Stimulated activated CD4-positive, alpha-beta T cell treated with anti-CD3 and anti-CD28 coated beads, Interleukin-4, amount 100 ng/mL, for 4 hours (primary cell): ENCODE measurements around the gene ARHGEF11.

Source experiments
- DNase-seq, 2 experiments: peaks; one replicate each; pipeline ENCODE4 v3.0.0-alpha.2; 2020

ARHGEF11 gene

DNA sequence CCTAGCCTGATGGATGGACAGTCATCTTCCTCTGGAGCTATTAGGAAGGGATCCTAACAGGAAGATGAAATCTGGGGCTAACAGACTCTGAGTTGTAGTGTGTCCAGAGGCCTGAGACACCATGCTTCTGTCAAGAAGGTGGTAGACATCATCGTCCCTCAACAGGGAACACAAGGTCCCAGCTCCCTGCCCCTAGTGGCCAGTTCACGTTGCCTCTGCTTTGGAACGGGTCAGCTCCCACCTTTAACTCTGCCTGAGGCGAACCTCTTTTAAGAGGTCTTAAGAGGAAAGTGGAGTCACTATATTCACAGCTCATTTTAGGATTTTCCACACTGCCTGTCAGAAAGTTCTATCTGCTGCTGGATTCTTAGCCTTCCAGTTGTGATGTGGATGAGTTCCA, 96.8 kb downstream of the ARHGEF11 start:
- no peak for DNase-seq

DNA sequence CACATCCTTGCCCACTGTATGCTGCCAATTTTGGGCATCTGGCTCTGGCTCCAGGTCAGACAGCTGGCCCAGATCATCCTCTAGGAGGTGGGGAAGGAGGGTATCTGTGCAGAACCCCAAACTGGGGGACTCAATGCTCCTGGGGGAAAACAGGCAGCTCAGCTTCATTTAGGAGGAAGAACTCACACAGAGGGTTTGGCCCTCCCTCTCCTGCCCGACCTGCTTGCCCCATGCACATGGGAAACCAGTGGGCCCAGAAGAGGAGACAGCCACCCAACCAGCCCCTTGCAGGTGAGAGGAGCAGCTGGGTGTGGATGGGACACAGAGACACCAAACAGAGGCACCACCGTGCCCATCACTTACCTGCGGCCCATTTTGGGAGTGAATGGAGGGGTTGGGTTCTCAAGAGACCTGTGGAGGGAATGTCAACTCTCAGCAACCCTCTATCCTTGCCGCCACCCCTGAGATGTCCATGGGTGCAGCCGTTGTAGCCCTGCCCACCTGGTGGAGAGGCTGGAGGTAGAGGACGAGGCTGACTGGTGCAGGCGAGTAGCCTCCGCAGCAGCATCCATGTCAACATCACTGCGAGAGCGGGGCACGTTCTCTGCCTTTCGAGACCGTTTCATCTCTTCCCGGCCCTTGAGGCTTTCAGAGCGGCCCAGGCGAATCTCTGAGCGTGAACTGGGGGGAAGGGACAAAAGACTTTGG, 97.6 kb downstream of the ARHGEF11 start:
- DNase-seq: no peak

GRCh38 chr1:156947127-156947526, 98.4 kb downstream of the ARHGEF11 start:
- no peak for DNase-seq

DNA sequence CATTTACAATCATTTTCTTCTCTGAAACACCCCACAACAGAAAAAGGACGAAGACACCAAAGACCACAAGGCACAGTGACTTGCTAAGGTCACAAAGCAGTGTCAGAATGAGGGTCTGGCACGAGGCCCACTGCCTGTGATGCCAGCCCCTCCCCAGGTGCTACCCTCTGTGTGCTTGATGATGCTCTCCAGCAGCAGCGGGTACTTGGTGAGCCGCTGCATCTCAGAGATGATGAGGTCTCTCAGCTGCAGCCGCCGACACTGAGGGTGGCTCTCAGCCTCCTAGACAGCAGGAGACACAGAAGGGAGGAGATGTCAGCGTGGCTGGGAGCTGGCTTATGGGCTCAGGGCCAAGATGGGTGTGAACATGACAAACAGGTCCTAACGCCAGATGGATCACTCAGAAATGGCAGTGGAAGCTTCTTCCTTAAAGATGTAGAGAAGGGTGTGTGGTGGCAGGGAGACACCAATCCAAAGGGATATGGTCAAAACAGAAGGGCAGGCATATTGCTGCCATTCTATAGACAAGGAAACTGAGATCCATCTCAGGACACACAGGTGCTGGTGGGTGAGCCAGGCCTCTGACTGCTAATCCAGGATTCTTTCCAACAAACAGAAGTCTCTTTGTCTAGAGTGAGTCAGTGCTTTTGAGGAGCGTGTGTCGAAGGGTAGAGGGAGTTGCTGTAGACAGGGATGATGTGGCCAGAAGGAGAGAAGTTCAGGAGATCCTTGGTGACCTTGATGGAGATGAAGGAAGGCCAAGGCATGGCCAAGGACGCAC, 99.5 kb downstream of the ARHGEF11 start:
- no peak for DNase-seq

DNA sequence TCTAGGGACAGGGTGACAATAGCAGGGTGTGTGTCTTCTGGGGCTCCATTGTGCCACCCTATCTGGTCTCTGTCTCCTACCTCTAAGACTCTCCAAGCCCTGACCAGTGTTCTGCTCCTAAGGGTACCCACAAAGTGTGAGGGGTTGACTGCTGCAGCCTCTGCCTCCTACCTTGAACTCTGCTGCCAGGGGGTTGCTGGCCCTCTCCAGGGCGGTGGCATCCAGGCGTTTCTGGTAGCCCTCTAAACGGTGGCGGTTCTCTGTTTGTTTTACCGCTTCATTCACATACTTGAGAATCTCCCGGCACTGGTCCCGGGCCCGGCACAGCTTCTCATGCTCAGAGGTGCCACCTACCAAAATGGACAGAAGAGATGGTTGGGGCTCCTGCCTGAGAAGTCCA, 100.7 kb downstream of the ARHGEF11 start:
- DNase-seq: no peak

GRCh38 chr1:156944268-156944667, 101.3 kb downstream of the ARHGEF11 start:
- DNase-seq: no peak

DNA sequence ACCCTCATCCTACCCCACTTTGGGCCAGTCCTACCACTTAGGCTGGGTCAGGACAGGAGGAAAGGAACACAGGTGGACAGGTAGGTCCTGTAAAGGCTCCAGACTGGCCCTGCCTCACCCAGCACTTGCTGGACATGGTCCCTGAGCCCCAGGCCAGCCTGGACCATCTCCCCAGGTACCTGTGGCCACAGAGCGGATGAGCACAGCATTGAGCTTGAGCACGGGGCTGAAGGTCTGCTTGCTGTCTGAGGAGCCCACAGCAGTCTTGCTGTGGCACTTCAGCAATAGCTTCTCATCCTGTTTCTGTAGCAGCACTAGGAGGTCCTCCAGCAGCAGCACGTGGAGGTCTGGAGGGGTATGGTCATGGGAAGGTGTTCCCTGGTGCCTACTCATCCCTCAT, 101.8 kb downstream of the ARHGEF11 start:
- DNase-seq: no peak

DNA sequence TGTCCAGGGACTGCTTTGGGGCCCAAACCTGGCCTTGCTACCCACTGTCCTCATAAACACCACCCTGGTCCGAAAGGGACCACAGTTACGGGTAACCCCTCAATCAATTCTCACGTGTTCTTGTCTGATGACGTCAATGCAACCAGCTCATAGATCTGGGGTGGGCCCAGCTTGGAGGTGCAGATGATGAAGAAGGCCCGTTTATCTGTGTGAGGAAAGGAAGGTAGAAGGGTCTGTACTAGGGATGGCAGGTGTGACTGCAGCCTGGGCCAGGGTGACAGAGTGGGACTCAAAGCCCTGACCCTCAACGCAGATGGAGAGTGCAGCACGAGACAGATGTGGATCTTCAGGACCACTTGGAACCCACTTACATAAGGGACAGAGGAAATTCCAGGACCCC, 103.0 kb downstream of the ARHGEF11 start:
- DNase-seq: no peak

GRCh38 chr1:156942176-156942575, 103.4 kb downstream of the ARHGEF11 start:
- no peak for DNase-seq

GRCh38 chr1:156941675-156942074, 103.9 kb downstream of the ARHGEF11 start:
- no peak for DNase-seq

DNA sequence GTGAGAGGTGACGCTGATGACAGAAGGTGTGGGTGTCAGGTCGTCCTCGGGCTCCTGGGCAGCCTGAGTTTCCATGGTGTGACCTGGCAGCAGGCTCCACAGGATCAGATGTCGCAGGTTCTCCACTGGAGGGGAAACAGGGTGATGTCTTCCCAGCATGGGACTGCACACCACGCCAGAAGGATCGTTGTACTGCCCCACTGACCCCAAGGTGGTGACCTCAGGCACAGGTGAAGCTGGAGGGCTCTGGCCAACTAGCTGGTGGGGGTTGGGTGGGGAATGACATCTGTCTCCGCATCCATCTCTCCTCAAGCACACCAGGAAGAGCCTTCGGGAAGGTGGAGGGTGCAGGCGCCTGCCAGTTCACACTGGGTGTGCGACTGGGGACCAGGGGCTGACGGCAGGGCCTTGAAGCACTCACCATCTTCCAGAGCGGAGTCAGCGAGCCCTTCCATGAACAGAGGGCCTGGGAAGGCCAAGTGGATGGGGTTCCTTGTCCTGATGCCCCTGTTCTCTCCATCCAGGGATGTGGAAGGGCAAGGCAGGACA, 105.7 kb downstream of the ARHGEF11 start:
- DNase-seq: no peak

DNA sequence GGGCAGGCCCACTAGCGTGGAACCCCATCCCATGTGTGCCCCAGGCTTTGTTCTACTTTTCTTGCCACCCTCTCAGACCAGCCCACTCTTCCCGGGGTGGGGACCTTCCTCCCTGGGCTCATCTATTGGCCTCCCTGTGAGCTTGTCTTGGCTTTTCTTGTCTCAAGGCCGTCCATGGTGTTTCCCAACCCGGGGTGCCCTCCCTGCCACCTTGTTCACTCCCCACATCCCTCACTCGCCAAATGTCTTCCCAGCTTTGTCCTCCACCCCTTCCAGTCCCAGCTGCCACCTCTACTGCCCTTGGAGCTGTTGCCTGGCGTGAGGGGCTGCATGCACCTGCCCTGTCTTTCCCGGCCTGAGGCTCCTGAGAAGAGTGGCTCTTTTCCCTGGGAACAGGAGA, 106.7 kb downstream of the ARHGEF11 start:
- DNase-seq: no peak

DNA sequence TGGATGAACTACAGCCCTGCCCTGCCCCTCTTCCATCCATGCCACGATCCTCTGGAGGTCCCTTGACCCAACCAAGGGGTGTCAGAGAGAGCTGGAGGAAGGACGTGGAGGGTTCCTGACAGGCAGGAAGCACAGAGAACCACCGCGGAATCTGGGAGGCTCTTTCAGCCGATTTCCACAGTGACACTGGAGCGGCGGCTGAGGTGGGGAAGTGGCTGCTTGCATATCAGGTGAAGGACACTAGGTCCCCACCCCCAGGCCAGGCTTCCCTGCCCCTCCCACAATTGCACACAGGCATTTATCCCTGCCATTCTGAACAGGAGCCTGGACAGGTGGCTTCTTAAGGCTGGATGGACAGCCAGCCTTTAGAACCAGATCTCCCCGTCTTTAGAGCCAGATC, 107.7 kb downstream of the ARHGEF11 start:
- DNase-seq: no peak

- no peak for DNase-seq
These were observed 108.8 kb downstream of the ARHGEF11 start for GRCh38 chr1:156936721-156937220.

GRCh38 chr1:156936191-156936590, 109.4 kb downstream of the ARHGEF11 start:
- DNase-seq: no peak

DNA sequence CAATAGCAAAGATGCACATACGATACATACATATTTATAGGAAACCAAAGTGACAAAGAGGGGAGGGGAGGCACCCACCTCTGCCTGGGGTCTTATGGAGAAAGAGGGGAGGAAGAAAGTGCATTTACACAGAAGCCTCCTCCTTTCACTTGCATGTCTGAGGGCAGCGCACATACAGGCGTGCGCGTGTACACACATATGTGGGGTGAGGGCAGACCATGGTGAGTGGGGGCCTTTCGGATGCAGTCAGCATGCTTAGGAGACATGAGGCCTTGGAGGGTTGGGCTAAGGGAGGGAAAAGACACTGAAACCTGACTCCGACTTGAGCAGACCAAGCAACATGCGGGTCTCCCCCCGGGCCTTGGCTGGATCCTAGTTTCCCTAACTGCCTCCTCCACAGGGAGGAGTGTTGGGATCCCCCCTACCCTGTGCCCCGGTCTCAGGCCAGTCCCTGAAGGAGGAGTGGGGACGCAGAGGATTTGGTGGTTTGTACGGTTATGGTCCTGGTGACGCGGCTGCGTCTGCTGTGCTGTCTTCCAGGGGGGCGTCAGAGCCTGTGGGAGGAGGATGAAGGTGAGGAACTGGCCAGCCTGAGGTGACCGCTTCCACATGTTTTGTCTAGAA, 109.9 kb downstream of the ARHGEF11 start:
- DNase-seq: no peak

DNA sequence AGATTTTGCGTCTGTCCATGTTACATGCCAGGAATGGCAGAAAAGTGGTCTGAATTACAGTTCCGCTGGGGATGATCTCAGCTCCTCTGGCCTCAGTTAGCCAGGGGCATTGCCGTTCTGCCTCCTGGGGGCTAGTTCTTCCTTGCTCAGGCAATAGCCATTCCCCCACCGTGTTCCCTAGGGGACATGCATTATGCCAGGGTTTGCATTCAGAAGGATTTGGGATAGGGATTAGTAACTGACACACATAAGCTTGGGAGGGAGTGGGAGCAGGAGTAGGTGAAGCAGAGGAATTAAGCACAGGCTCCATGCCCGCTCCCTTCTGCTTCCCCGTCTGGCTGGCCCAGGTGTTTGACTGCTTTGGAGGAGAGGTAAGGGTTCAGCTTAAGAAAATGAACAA, 112.4 kb downstream of the ARHGEF11 start:
- DNase-seq: no peak

- DNase-seq: no peak
These were observed 113.4 kb downstream of the ARHGEF11 start for GRCh38 chr1:156931974-156932710.

GRCh38 chr1:156931211-156931952, 114.2 kb downstream of the ARHGEF11 start:
- DNase-seq: no peak

DNA sequence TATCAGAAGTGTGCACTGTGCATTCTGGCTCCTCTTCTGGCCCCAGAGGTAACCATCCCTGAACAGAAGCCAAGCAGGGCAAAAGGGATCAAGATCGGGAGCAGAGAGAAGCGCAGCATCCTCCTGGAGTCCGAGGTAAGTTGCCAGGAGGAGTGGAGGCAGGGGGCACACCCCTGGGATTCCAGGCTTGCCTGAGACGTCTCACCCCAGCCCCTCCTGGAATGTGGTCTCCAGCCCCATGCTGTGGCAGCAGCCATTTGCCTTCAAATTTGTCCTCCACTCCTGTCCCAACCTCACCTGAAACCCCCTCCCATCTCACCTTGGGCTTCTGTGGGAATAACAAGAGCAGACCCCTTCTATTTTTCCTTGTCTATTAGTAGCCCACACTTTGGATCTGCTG, 115.1 kb downstream of the ARHGEF11 start:
- DNase-seq: no peak

GRCh38 chr1:156929596-156930238, 115.8 kb downstream of the ARHGEF11 start:
- no peak for DNase-seq
